OCI-LY7 (cell line): ENCODE results near the gene ECE1.

ENCODE experiments used
- EZH2phosphoT487 ChIP-seq: fragments of 200-600 bp; sonication (generic); IDR thresholded peaks from 2 replicates; pipeline ENCODE4 v1.6.1; 2018; ENCODE audit warnings: low read depth, borderline replicate concordance, mild to moderate bottlenecking, mixed run types, antibody characterized with exemption, low read length, moderate library complexity, mixed read lengths
- TF ChIP-seq, protein P1 (sequence below): fragments of 200-600 bp; sonication (generic); conservative IDR thresholded peaks from 2 replicates; pipeline ENCODE4 v1.5.1; 2014; ENCODE audit warnings: mild to moderate bottlenecking, antibody characterized with exemption, low read length, moderate library complexity, mixed read lengths

DNA sequence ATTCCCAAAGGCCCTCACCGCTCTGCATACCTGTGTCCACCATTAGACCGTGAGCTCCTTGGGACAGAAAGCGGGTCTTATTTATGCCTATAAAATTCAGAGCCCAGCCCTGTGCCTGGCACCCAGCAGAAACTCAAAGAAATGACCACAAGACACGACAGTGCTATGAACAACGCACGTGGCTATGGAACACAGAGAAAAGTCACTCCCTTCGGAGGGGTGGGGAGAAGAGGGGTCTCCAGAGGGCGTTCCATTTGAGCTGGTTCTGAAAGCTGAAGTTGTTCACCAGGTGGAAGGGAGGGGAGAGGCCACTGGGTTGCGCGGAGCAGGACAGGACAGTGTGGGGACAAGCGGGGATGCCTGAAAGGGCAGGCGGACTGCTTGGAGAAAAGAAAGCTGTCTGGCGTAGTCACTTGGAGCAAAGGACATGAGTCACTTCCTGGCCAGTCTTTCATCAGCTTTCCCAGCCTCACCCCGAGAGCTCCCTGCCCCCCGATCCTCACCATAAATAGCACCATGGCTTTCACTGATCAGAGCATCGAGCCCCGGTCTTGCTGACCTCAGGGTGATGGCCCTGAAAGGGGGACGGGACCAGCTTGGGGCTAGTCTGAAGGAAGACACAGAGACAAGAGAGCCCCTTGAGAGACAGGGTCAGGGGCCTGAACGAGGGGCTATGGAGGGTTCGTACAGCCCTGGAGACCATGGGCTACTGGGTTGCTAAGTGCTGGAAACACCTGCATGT, 28.5 kb downstream of the ECE1 start:
- TF ChIP-seq, protein P1, sequence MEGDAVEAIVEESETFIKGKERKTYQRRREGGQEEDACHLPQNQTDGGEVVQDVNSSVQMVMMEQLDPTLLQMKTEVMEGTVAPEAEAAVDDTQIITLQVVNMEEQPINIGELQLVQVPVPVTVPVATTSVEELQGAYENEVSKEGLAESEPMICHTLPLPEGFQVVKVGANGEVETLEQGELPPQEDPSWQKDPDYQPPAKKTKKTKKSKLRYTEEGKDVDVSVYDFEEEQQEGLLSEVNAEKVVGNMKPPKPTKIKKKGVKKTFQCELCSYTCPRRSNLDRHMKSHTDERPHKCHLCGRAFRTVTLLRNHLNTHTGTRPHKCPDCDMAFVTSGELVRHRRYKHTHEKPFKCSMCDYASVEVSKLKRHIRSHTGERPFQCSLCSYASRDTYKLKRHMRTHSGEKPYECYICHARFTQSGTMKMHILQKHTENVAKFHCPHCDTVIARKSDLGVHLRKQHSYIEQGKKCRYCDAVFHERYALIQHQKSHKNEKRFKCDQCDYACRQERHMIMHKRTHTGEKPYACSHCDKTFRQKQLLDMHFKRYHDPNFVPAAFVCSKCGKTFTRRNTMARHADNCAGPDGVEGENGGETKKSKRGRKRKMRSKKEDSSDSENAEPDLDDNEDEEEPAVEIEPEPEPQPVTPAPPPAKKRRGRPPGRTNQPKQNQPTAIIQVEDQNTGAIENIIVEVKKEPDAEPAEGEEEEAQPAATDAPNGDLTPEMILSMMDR, result no peak
- TF ChIP-seq EZH2phosphoT487, result no peak
